Measurements from ENCODE around the gene PPIL3. TPM values are rescaled to one million over a fixed set of nuclear protein-coding genes. Genes with fewer than 3 reads are reported as not detected.

PPIL3 gene
- total and polyA plus RNA-seq, 2 donors (not counting 3 experiments of a cell fraction or from before 2014, with no cell fraction given): 25.0 to 27.1 TPM

- no peak for FAIRE-seq
- ChIA-PET POLR2A (no interaction called here), CTCF (interaction anchor here (1.3 kb wide), 2 partner anchors 147 to 255 kb away, joined by 3 to 5 read pairs; no protein-coding TSS in a partner anchor)
- dilution Hi-C loops (cut with MboI; ENCODE audit: extremely low pct_ligation_motif_present, low sequenced_read_pairs) (loop anchor here (25.0 kb wide), 1 partner anchor 265 kb away; the partner anchor contains the start of gene CASP10), intact Hi-C loops (cut with micrococcal nuclease) (no loop called here)
- Histone ChIP-seq H3K9ac (replicated peaks; ENCODE audit: extremely low read depth, insufficient read depth, low read length) (no peak overlapping the region), H2AFZ (ENCODE audit: low read depth, low read length) (no peak overlapping the region), H3K4me1 (ENCODE audit: control insufficient read depth, extremely low read depth, insufficient read depth, low read length) (no peaks in the 10 kb centered on the region), H3K27ac (ENCODE audit: insufficient read depth, low read depth, low read length) (no peak overlapping the region), H3K79me2 (ENCODE audit: control insufficient read depth, insufficient read depth, low read length) (no peaks in the 10 kb centered on the region), H3K9me1 (replicated peaks; ENCODE audit: control insufficient read depth, extremely low read depth, insufficient read depth, low read length) (no peaks in the 10 kb centered on the region), H3K4me2 (ENCODE audit: insufficient read depth, low read length) (no peak overlapping the region), H3K36me3 (ENCODE audit: control insufficient read depth in 2 of 2, extremely low read depth in 1 of 2, insufficient read depth in 2 of 2, low read length in 2 of 2) (peaks cover 6 to 14% of the 10 kb centered on the region in 2 experiments), H3K27me3 (ENCODE audit: control insufficient read depth in 2 of 2, insufficient read depth in 2 of 2, low read length in 2 of 2) (no peaks in the 10 kb centered on the region), H3K4me3 (replicated peaks in 1 of 3; ENCODE audit: insufficient read depth in 1 of 3, low read depth in 1 of 3, low read length in 3 of 3) (no peak overlapping the region), H4K20me1 (replicated peaks; ENCODE audit: control insufficient read depth, extremely low read depth, insufficient read depth, low read length) (no peaks in the 10 kb centered on the region), H3K9me3 (replicated peaks; ENCODE audit: control insufficient read depth, insufficient read depth, low read length) (no peaks in the 10 kb centered on the region)
- no peak for DNase-seq (ENCODE audit: low read depth, low spot score)
- TF ChIP-seq FOS (IDR thresholded peaks at IDR 0.05; ENCODE audit: borderline replicate concordance, insufficient read depth, low read length) (no peak), POLR2A (IDR thresholded peaks at IDR 0.05; ENCODE audit: low read depth, low read length) (no peak), MYC (IDR thresholded peaks at IDR 0.05; ENCODE audit: low read depth, low read length) (no peak), CTCF (IDR thresholded peaks at IDR 0.05; ENCODE audit: extremely low read depth in 1 of 2, insufficient read depth in 1 of 2, low read depth in 1 of 2, low read length in 2 of 2) (no peak), MAX (IDR thresholded peaks at IDR 0.05; ENCODE audit: insufficient read depth, insufficient read length) (no peak), JUN (IDR thresholded peaks at IDR 0.05; ENCODE audit: borderline replicate concordance, insufficient read depth, insufficient read length, low read depth) (no peak), EZH2 (IDR thresholded peaks at IDR 0.05; ENCODE audit: borderline replicate concordance, low read depth, low read length, severe bottlenecking) (no peak), POLR2AphosphoS5 (IDR thresholded peaks at IDR 0.05; ENCODE audit: insufficient read depth, low read depth, low read length) (no peak), GATA2 (IDR thresholded peaks at IDR 0.05; ENCODE audit: insufficient read depth, insufficient read length, low read depth, low read length) (no peak)
- no TSS peak for BruUV-seq (replicated peaks)
Measured at GRCh38 chr2:200922439-200922838, 33.6 kb upstream of the PPIL3 start.
